DOHH2 (cell line): Measurements from ENCODE around the gene CBFA2T3.

ENCODE experiments used
- H3F3A ChIP-seq: fragments of 200-600 bp; sonication (generic), shearing (Covaris generic); 2 replicates; pipeline ENCODE4 v1.6.0; 2016; ENCODE audit warnings: antibody characterized with exemption, mild to moderate bottlenecking; ENCODE audit not compliant: control insufficient read depth, insufficient read depth
- H3K27ac ChIP-seq: fragments of 200-600 bp; sonication (generic); 2 replicates; pipeline ENCODE4 v1.5.1; 2014; ENCODE audit warnings: low read depth, mild to moderate bottlenecking, low read length, moderate library complexity
- H3K27me3 ChIP-seq: fragments of 200-600 bp; sonication (generic); 2 replicates; pipeline ENCODE4 v1.6.1; 2014; ENCODE audit warnings: mild to moderate bottlenecking, low read length, mixed read lengths; ENCODE audit not compliant: control insufficient read depth
- H3K36me3 ChIP-seq: fragments of 200-600 bp; sonication (generic); 2 replicates; pipeline ENCODE4 v1.6.1; 2014; ENCODE audit warnings: mild to moderate bottlenecking, low read length, moderate library complexity, mixed read lengths; ENCODE audit not compliant: control insufficient read depth
- H3K4me1 ChIP-seq: fragments of 200-600 bp; sonication (generic); 2 replicates; pipeline ENCODE4 v1.6.1; 2014; ENCODE audit warnings: mild to moderate bottlenecking, low read length, mixed read lengths; ENCODE audit not compliant: control insufficient read depth
- H3K4me2 ChIP-seq: fragments of 200-600 bp; sonication (generic); 2 replicates; pipeline ENCODE4 v1.6.0; 2014; ENCODE audit warnings: mild to moderate bottlenecking, low read length, moderate library complexity
- H3K4me3 ChIP-seq: fragments of 200-600 bp; sonication (generic); 2 replicates; pipeline ENCODE4 v1.5.1; 2014; ENCODE audit warnings: mild to moderate bottlenecking, low read length, mixed read lengths
- H3K79me2 ChIP-seq: fragments of 200-600 bp; sonication (generic); 2 replicates; pipeline ENCODE4 v1.6.1; 2014; ENCODE audit warnings: mild to moderate bottlenecking, low read length, mixed read lengths; ENCODE audit not compliant: control insufficient read depth
- H3K9me2 ChIP-seq: fragments of 200-600 bp; sonication (generic); replicated peaks from 2 replicates; pipeline ENCODE4 v1.6.1; 2014; ENCODE audit warnings: mild to moderate bottlenecking, low read length, mixed read lengths; ENCODE audit not compliant: control insufficient read depth
- H3K9me3 ChIP-seq: fragments of 200-600 bp; sonication (generic); 2 replicates; pipeline ENCODE4 v1.6.1; 2014; ENCODE audit warnings: antibody characterized with exemption, low read length, mixed read lengths; ENCODE audit not compliant: control insufficient read depth, insufficient read depth
- H4K20me1 ChIP-seq: fragments of 200-600 bp; sonication (generic); 2 replicates; pipeline ENCODE4 v1.6.0; 2014; ENCODE audit warnings: low read depth, mild to moderate bottlenecking, antibody characterized with exemption, low read length, moderate library complexity; ENCODE audit not compliant: control insufficient read depth, insufficient read depth
- EZH2phosphoT487 ChIP-seq: fragments of 200-600 bp; sonication (generic); IDR thresholded peaks from 2 replicates; pipeline ENCODE4 v1.6.1; 2017; ENCODE audit warnings: borderline replicate concordance, mild to moderate bottlenecking, antibody characterized with exemption, low read length, moderate library complexity, mixed read lengths
- TF ChIP-seq, protein P1 (sequence below): fragments of 200-600 bp; sonication (generic); IDR thresholded peaks from one replicate; pipeline ENCODE4 v1.5.1; 2014; ENCODE audit warnings: antibody characterized with exemption, mild to moderate bottlenecking, low read depth, low read length; ENCODE audit not compliant: poor library complexity, severe bottlenecking

The CBFA2T3 gene

DNA sequence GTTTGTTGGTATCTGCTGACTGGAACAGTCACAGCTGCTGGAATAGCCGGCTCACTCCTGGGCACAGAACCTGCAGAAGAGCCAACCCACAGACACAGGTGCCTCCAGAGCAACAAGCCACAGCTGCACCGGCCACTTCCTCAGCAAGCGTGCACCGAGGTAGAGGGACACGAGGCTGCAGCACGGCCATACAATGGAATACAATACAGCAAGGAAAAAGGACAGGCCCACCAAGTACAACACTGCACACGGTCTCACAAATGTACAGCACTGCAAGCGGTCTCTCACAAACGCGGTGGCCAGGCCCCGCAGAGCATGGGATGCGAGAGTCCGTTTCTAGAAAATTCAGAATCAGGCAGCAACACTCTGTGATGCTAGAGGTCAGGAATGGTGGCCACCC is 63.1 kb downstream of the CBFA2T3 start:
- no peak overlapping the region for H3K4me2 ChIP-seq
- no peak overlapping the region for H3K4me3 ChIP-seq
- 0 out of 2 replicates have a peak, but pooled peaks cover 4% of the 10 kb centered on the region for H3K4me1 ChIP-seq
- H3K27ac ChIP-seq: no peak overlapping the region
- H4K20me1 ChIP-seq: peaks cover 26% of the 10 kb centered on the region
- H3K36me3 ChIP-seq: peaks cover 26% of the 10 kb centered on the region
- no peak for TF ChIP-seq EZH2phosphoT487
- TF ChIP-seq, protein P1, sequence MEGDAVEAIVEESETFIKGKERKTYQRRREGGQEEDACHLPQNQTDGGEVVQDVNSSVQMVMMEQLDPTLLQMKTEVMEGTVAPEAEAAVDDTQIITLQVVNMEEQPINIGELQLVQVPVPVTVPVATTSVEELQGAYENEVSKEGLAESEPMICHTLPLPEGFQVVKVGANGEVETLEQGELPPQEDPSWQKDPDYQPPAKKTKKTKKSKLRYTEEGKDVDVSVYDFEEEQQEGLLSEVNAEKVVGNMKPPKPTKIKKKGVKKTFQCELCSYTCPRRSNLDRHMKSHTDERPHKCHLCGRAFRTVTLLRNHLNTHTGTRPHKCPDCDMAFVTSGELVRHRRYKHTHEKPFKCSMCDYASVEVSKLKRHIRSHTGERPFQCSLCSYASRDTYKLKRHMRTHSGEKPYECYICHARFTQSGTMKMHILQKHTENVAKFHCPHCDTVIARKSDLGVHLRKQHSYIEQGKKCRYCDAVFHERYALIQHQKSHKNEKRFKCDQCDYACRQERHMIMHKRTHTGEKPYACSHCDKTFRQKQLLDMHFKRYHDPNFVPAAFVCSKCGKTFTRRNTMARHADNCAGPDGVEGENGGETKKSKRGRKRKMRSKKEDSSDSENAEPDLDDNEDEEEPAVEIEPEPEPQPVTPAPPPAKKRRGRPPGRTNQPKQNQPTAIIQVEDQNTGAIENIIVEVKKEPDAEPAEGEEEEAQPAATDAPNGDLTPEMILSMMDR: no peak
- no peaks in the 10 kb centered on the region for H3K27me3 ChIP-seq
- H3F3A ChIP-seq: no peaks in the 10 kb centered on the region
- H3K9me3 ChIP-seq: peaks cover 5% of the 10 kb centered on the region; the same call in 1 of the 2 replicates
- no peaks in the 10 kb centered on the region for H3K9me2 ChIP-seq
- H3K79me2 ChIP-seq: peaks cover 84% of the 10 kb centered on the region

DNA sequence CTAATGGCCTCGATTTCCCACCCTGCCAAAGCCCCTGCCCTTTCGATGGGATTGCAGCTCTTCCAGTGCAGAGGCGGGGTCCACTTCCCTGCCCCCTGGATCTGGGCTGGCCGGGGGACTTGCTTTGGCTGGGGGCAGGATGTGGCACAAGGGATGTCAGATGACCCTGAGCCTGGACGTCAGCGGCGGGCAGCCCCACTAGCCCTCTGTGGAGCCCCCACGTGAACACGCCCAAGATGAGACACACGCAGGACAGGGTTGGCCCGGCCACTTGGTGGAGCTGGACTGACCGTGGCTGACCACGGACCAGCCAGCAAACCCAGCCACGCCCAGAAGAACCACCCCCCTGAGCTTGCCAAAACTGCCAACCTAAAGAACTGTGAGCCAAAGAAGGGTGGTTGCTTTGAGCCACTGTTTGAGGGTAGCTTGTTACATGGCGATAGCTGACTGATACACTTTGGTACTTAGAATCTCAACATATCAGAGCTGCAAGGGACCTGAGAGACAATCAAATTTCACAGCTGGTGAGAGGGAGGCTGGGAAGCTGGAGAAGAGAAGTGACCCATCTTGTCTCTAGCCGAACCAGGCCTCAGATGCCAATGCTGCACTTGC is 63.9 kb downstream of the CBFA2T3 start:
- no peaks in the 10 kb centered on the region for H3K9me2 ChIP-seq
- 0 out of 2 replicates have a peak, but pooled peaks cover 4% of the 10 kb centered on the region for H3K4me1 ChIP-seq
- peaks cover 26% of the 10 kb centered on the region for H3K36me3 ChIP-seq
- H3K27me3 ChIP-seq: no peaks in the 10 kb centered on the region
- peaks cover 29% of the 10 kb centered on the region for H4K20me1 ChIP-seq
- H3K4me2 ChIP-seq: no peak overlapping the region
- peaks cover 5% of the 10 kb centered on the region; the same call in 1 of the 2 replicates for H3K9me3 ChIP-seq
- peaks cover 85% of the 10 kb centered on the region for H3K79me2 ChIP-seq
- TF ChIP-seq, protein P1: no peak
- TF ChIP-seq EZH2phosphoT487: no peak
- no peak overlapping the region for H3K27ac ChIP-seq
- no peak overlapping the region for H3K4me3 ChIP-seq
- H3F3A ChIP-seq: no peaks in the 10 kb centered on the region

GRCh38 chr16:88912556-88912955 is 64.5 kb downstream of the CBFA2T3 start:
- Histone ChIP-seq H3F3A (no peaks in the 10 kb centered on the region), H3K9me2 (no peaks in the 10 kb centered on the region), H3K27me3 (no peaks in the 10 kb centered on the region), H3K9me3 (peaks cover 5% of the 10 kb centered on the region; the same call in 1 of the 2 replicates), H3K36me3 (peaks cover 26% of the 10 kb centered on the region), H3K27ac (no peak overlapping the region), H3K4me1 (0 out of 2 replicates have a peak, but pooled peaks cover 4% of the 10 kb centered on the region), H3K4me3 (no peak overlapping the region), H4K20me1 (peaks cover 29% of the 10 kb centered on the region), H3K79me2 (peaks cover 82% of the 10 kb centered on the region), H3K4me2 (no peak overlapping the region)
- no peak for TF ChIP-seq EZH2phosphoT487
- TF ChIP-seq, protein P1: no peak
